ENCODE results near the gene ST3GAL2. TPM values are rescaled to one million over a fixed set of nuclear protein-coding genes. Genes with fewer than 3 reads are reported as not detected.
A peak's percentile ranks its signal among the peaks of the same experiment; 100 is the strongest.

Gene ST3GAL2
- total and polyA plus RNA-seq, 2 of the 4 experiments (the other 2 are of a cell fraction) = 17.4 to 17.7 TPM

GRCh38 chr16:70392606-70393005 is 46.3 kb downstream of the ST3GAL2 start:
- intact Hi-C loops (cut with micrococcal nuclease) = no loop called here

More at GRCh38 chr16:70392606-70393005, 46.3 kb downstream of the ST3GAL2 start:
- Histone ChIP-seq H2BK20ac (ENCODE audit: low read depth, low read length) (no peak overlapping the region), H3K56ac (ENCODE audit: extremely low read depth, insufficient read depth, low read length) (no peak overlapping the region), H2BK5ac (ENCODE audit: low read depth, low read length, poor library complexity, severe bottlenecking) (no peak overlapping the region), H4K5ac (ENCODE audit: low read depth, low read length) (no peak overlapping the region), H3K4me1 (ENCODE audit: control insufficient read depth, insufficient read depth, low read length) (peaks cover 9% of the 10 kb centered on the region), H3K4me3 (ENCODE audit: insufficient read depth, low read depth, low read length) (no peak overlapping the region), H4K20me1 (ENCODE audit: insufficient read depth, low read length) (peaks cover 5% of the 10 kb centered on the region; the same call in 1 of the 2 replicates), H2AFZ (replicated peaks; ENCODE audit: low read length, poor library complexity) (peak overlapping the region; percentile 62), H2BK15ac (ENCODE audit: low read depth, low read length) (no peak overlapping the region), H3K9me3 (ENCODE audit: control insufficient read depth, insufficient read depth, low read length) (no peaks in the 10 kb centered on the region), H3K9me1 (ENCODE audit: insufficient read depth, low read length) (peaks cover 17% of the 10 kb centered on the region), H3K79me1 (ENCODE audit: low read depth in 1 of 2, low read length in 2 of 2) (peaks cover 0 to 52% of the 10 kb centered on the region in 2 experiments; a peak in 3 of 4 replicates), H3K27ac (ENCODE audit: insufficient read depth, low read length) (no peak overlapping the region), H3K4me2 (ENCODE audit: low read depth, low read length) (no peak overlapping the region), H2AK9ac (replicated peaks; ENCODE audit: low read depth, low read length, poor library complexity) (peak overlapping the region; percentile 91), H4K91ac (ENCODE audit: insufficient read depth, low read depth, low read length) (no peak overlapping the region), H3K9ac (ENCODE audit: low read depth, low read length) (no peak overlapping the region), H3K23ac (ENCODE audit: low read depth, low read length) (no peak overlapping the region), H3K4ac (ENCODE audit: low read depth, low read length) (peak overlapping the region; percentile 70), H2AK5ac (ENCODE audit: low read depth, low read length) (peak overlapping the region; percentile 87), H4K8ac (ENCODE audit: low read depth in 2 of 2, low read length in 2 of 2) (no peak overlapping the region), H2BK120ac (ENCODE audit: low read depth, low read length) (peak overlapping the region; percentile 18; the same call in 1 of the 2 replicates), H3K14ac (replicated peaks; ENCODE audit: low read depth, low read length) (peak overlapping the region; percentile 63; the same call in 1 of the 2 replicates), H3K18ac (ENCODE audit: low read depth, low read length) (no peak overlapping the region), H3K36me3 (ENCODE audit: control insufficient read depth, insufficient read depth, low read length) (peaks cover 15% of the 10 kb centered on the region), H3K27me3 (ENCODE audit: control insufficient read depth, insufficient read depth, low read length) (no peaks in the 10 kb centered on the region)
- no peak for TF ChIP-seq CEBPB (IDR thresholded peaks at IDR 0.05; ENCODE audit: low read depth, low read length)
- no peak for TF ChIP-seq BHLHE40 (IDR thresholded peaks at IDR 0.05; ENCODE audit: low read depth, low read length)
- TF ChIP-seq RCOR1 (IDR thresholded peaks at IDR 0.05; ENCODE audit: insufficient replicate concordance, low read length) = no peak
- ATAC-seq (ENCODE audit: low read depth) = no peak
- CTCF ChIA-PET = interaction anchor here (0.9 kb wide), 1 partner anchor 9 kb away, joined by 3 read pairs; no protein-coding TSS in a partner anchor
- in situ Hi-C loops (cut with MboI; ENCODE audit: low sequenced_read_pairs) = no loop called here
- BruUV-seq (replicated peaks) = no TSS peak
- no peak for DNase-seq
- dilution Hi-C loops (cut with HindIII; ENCODE audit: low sequenced_read_pairs, unreplicated experiment) = no loop called here
- POLR2A ChIA-PET (ENCODE audit: unreplicated experiment) = interaction anchor here (0.7 kb wide), 1 partner anchor 16 kb away, joined by 10 read pairs; no protein-coding TSS in a partner anchor
- 94% methylated on average over 3 of the region's 4 CpGs; no CpG with 5 or more reads in 1 of the 2 experiments for WGBS, 2 experiments (ENCODE audit: extremely low coverage in 2 of 2, insufficient read length in 1 of 2)

Data from IMR-90 (cell line).